Upper lobe of left lung (tissue), 4 donors: Measurements from ENCODE around the gene SOX30.

ENCODE experiments used
- POLR2AphosphoS5 ChIP-seq, 2 donors: sonication (generic); formaldehyde crosslinking; IDR thresholded peaks; one replicate each; pipeline ENCODE4 v1.5.1; 2017; ENCODE audit warnings: antibody characterized with exemption in 2 of 2
- TF ChIP-seq, protein P1 (sequence below), 6 experiments: fragments of 450-650 bp in 4 of 6; fragments of 200-600 bp in 2 of 6; sonication (generic) in 2 of 6; IDR thresholded peaks; one replicate each; pipeline ENCODE4 v1.5.1; 2016 to 2019; ENCODE audit warnings: antibody characterized with exemption in 6 of 6

- TF ChIP-seq, protein P1, sequence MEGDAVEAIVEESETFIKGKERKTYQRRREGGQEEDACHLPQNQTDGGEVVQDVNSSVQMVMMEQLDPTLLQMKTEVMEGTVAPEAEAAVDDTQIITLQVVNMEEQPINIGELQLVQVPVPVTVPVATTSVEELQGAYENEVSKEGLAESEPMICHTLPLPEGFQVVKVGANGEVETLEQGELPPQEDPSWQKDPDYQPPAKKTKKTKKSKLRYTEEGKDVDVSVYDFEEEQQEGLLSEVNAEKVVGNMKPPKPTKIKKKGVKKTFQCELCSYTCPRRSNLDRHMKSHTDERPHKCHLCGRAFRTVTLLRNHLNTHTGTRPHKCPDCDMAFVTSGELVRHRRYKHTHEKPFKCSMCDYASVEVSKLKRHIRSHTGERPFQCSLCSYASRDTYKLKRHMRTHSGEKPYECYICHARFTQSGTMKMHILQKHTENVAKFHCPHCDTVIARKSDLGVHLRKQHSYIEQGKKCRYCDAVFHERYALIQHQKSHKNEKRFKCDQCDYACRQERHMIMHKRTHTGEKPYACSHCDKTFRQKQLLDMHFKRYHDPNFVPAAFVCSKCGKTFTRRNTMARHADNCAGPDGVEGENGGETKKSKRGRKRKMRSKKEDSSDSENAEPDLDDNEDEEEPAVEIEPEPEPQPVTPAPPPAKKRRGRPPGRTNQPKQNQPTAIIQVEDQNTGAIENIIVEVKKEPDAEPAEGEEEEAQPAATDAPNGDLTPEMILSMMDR (IDR thresholded peaks at IDR 0.05), result no peak
- TF ChIP-seq POLR2AphosphoS5 (IDR thresholded peaks at IDR 0.05), result no peak
Observed at GRCh38 chr5:157689942-157690689, 37.9 kb upstream of the SOX30 start.
